ENCODE results near the gene REV3L.

DNA sequence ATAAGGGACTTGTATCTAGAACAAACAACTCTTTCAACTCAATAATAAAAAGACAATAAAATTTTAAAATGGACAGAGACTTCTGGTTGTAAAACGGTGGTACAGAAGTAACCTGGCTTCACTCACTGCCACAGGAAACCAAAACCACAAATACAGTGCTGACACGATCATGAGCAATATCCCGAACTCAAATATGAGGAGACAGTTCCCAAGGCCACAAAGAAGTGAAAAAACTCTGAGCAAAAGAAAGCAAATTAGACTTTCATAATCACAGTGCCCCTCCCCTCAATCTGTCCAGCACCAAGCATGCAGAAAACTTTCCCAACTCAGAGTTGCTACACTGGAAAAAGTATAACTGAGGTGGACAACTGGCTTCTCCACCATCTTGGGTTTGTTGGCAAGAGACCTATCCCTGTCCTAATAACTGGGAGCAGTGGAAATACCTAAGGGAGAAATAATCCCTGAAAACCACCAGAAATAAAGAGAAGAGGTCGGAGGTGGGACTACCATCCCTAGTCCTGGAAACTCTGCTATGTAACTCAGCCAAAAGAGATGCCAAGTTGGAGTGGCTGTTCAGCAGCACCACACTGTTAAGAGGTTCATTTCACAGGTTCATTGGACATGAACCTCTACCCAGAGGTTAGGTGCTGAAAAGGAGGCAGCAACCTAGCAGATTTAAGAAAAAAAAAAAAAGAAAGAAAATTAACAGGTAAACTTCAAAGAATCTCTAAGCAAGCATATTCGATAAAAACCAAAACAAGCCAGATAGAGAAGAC lies 55.5 kb downstream of the REV3L start:
- TF ChIP-seq CTCF (IDR thresholded peaks at IDR 0.05; ENCODE audit: low read depth, low read length) (no peak), EZH2phosphoT487 (IDR thresholded peaks at IDR 0.05; ENCODE audit: low read depth) (no peak)

All from OCI-LY3 (cell line).